SJSA1 (cell line): ENCODE data around the gene GPR176. TPM values are rescaled to one million over a fixed set of nuclear protein-coding genes. Genes with fewer than 3 reads are reported as not detected.

Experiments used
- DNase-seq, 2 experiments: peaks; one replicate each; pipeline ENCODE4 v3.0.0-alpha.2; 2015 to 2020; ENCODE audit warnings: low spot score in 2 of 2, low read depth in 1 of 2
- H3K27ac ChIP-seq: fragments of 250-450 bp; sonication (Bioruptor Pico); 2 replicates; pipeline ENCODE4 v1.5.1; 2020; ENCODE audit warnings: mild to moderate bottlenecking, moderate library complexity
- H3K27me3 ChIP-seq: fragments of 250-450 bp; sonication (Bioruptor Pico); replicated peaks from 2 replicates; pipeline ENCODE4 v1.5.1; 2020; ENCODE audit warnings: mild to moderate bottlenecking, moderate library complexity
- H3K36me3 ChIP-seq: fragments of 250-450 bp; sonication (Bioruptor Pico); 2 replicates; pipeline ENCODE4 v1.5.1; 2020; ENCODE audit warnings: mild to moderate bottlenecking
- H3K4me1 ChIP-seq: fragments of 250-450 bp; sonication (Bioruptor Pico); replicated peaks from 2 replicates; pipeline ENCODE4 v1.6.1; 2021; ENCODE audit warnings: mild to moderate bottlenecking
- H3K4me3 ChIP-seq: fragments of 250-450 bp; sonication (Bioruptor Pico); 2 replicates; pipeline ENCODE4 v1.5.1; 2020; ENCODE audit warnings: mild to moderate bottlenecking
- H3K9me3 ChIP-seq: fragments of 250-450 bp; sonication (Bioruptor Pico); replicated peaks from 2 replicates; pipeline ENCODE4 v1.5.1; 2020; ENCODE audit warnings: mild to moderate bottlenecking
- total RNA-seq: library from RNA; depleted of rRNA; stranded (reverse); fragments of >200 nt; shearing (Covaris generic); gene quantifications from 2 replicates; pipeline ENCODE4 v1.2.3, GENCODE V29; 2014

GPR176 gene
- total RNA-seq, 1 experiment from 2014 or later = 117 TPM

DNA sequence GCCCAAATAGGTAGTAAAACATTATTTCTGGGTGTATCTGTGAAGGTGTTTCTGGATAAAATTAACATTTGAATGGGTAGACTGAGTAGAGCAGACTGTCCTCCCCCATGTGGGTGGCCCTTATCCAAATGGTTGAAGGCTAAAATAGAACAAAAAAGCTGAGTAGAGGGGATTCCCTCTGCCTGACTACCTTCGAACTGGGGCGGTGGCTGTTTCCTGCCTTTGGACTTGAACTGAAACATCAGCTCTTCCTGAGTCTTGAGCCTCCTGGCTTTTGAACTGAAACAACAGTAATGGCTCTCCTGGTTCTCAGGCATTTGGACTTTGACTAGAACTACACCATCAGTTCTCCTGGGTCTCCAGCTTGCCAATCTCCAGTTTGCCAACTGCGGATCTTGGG, 4.4 kb upstream of the GPR176 start:
- Histone ChIP-seq H3K27ac (no peak overlapping the region), H3K27me3 (no peaks in the 10 kb centered on the region), H3K4me3 (no peak overlapping the region), H3K36me3 (peaks cover 12% of the 10 kb centered on the region), H3K9me3 (no peaks in the 10 kb centered on the region), H3K4me1 (peaks cover 20% of the 10 kb centered on the region)
- DNase-seq = no peak

DNA sequence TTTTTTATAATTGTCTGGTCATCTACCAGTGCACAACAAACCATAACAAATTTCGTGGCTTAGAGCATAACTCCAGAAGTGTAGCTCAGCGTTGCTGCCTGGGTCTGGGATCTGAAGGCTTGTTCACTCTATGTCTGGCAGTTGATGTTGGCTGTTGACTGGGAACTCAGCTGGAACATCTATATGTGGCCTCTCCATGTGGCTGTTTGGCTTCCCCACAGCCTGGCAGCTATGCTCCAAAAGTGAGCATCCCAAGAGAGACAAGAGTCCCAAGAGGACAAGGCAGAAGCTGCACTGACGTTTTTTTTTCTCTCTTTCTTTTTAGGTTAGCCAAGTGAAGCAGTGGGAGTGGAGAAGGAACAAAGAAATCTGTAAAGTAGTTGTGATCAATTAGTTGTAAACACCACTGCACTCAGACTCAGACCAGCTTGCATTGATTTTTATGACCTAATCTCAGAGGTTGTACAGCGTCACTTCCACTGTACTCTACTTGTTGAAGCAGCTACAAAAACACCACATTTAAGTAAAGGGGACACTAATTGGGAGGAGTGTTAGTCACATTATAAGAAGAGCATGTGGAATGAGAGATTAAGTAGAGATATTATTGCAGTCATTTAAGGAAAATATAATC, 2.5 kb upstream of the GPR176 start:
- Histone ChIP-seq H3K27me3 (no peaks in the 10 kb centered on the region), H3K4me1 (peaks cover 25% of the 10 kb centered on the region), H3K27ac (no peak overlapping the region), H3K9me3 (no peaks in the 10 kb centered on the region), H3K4me3 (no peak overlapping the region), H3K36me3 (peaks cover 14% of the 10 kb centered on the region)
- no peak for DNase-seq

- Histone ChIP-seq H3K36me3 (peaks cover 22% of the 10 kb centered on the region), H3K4me1 (peaks cover 25% of the 10 kb centered on the region), H3K9me3 (no peaks in the 10 kb centered on the region)
Observed at GRCh38 chr15:39921274-39921638, 1.2 kb upstream of the GPR176 start.

GRCh38 chr15:39920510-39921273, 626 bp upstream of the GPR176 start:
- no peaks in the 10 kb centered on the region for H3K27me3 ChIP-seq
- H3K27ac ChIP-seq = peak overlapping the region; percentile 95
- no peaks in the 10 kb centered on the region for H3K9me3 ChIP-seq
- H3K4me3 ChIP-seq = peak overlapping the region; percentile 76
- H3K36me3 ChIP-seq = peaks cover 22% of the 10 kb centered on the region
- DNase-seq = peak; percentile 78 to 91
- H3K4me1 ChIP-seq = peaks cover 23% of the 10 kb centered on the region

More at GRCh38 chr15:39921274-39921638, 1.2 kb upstream of the GPR176 start:
- no peak for DNase-seq
- no peaks in the 10 kb centered on the region for H3K27me3 ChIP-seq
- H3K4me3 ChIP-seq = peak overlapping the region; percentile 76
- peak overlapping the region; percentile 95 for H3K27ac ChIP-seq

GRCh38 chr15:39919411-39919747, 687 bp downstream of the GPR176 start:
- DNase-seq = no peak
- H3K36me3 ChIP-seq = peaks cover 33% of the 10 kb centered on the region
- peaks cover 18% of the 10 kb centered on the region for H3K4me1 ChIP-seq
- H3K27ac ChIP-seq = peak overlapping the region; percentile 95
- peak overlapping the region; percentile 76 for H3K4me3 ChIP-seq
- no peaks in the 10 kb centered on the region for H3K27me3 ChIP-seq
- H3K9me3 ChIP-seq = 0 out of 2 replicates have a peak, but pooled peaks cover 2% of the 10 kb centered on the region

DNA sequence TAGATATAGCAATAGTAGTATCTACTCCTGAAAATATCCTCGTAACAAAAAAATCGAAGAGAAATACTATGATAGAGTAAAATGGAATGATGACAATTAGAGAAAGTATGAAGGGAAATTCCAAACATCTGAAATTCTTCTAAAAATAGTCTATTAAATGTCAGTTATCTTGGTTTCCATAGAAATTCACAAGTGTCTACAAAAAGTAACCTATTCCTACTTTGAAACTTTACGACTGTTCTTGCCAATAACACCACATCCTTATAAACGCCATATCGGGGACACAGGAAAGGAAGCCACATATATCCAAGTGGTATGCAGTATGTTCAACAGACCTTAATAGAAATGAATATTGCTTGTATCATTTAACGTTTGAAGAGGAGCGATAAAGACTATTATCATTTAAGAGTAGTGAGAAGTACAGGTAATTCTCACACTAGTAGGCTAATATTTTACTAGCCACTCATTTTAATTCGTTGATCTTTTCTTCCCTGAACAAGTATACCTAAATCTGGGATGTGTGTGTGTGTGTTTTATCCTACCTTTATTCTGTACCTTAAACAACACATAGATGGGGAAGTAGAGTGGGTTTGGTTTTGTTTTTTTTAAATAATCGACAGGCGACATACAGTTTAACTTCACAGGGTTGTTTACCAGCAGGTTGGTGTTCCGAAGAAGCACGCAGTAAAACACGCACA, 1.2 kb downstream of the GPR176 start:
- no peaks in the 10 kb centered on the region for H3K27me3 ChIP-seq
- H3K27ac ChIP-seq = peak overlapping the region; percentile 95
- H3K9me3 ChIP-seq = 0 out of 2 replicates have a peak, but pooled peaks cover 2% of the 10 kb centered on the region
- peak in 1 of 2 experiments; percentile 80 for DNase-seq
- H3K4me1 ChIP-seq = peaks cover 18% of the 10 kb centered on the region
- H3K36me3 ChIP-seq = peaks cover 34% of the 10 kb centered on the region
- peak overlapping the region; percentile 76 for H3K4me3 ChIP-seq

- Histone ChIP-seq H3K9me3 (0 out of 2 replicates have a peak, but pooled peaks cover 2% of the 10 kb centered on the region), H3K36me3 (peaks cover 47% of the 10 kb centered on the region), H3K27ac (no peak overlapping the region), H3K4me3 (no peak overlapping the region), H3K4me1 (peaks cover 16% of the 10 kb centered on the region), H3K27me3 (no peaks in the 10 kb centered on the region)
- DNase-seq = no peak
Observed at GRCh38 chr15:39914977-39915376, 5.1 kb downstream of the GPR176 start.

DNA sequence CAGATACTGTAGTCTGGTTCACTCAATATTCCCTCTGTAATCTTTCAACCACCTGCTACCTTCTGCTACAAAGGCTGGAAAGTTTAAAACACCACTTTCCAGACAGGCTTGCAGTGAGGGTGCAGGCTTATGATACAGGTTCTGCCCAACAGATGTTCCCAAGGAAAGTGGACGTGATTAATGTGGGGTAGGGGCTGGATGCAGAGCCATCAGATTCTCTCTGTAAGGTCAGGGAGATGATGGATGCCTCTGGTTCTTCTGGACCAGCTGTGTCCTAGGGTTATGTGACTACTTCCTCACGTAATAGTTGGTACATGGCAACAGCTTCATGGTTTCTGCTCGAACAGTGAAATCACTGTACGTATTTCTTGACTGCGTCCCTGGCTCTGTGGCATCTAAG, 11.1 kb downstream of the GPR176 start:
- H3K4me3 ChIP-seq = no peak overlapping the region
- H3K4me1 ChIP-seq = peaks cover 13% of the 10 kb centered on the region
- no peaks in the 10 kb centered on the region for H3K9me3 ChIP-seq
- H3K36me3 ChIP-seq = peaks cover 47% of the 10 kb centered on the region
- no peak overlapping the region for H3K27ac ChIP-seq
- H3K27me3 ChIP-seq = no peaks in the 10 kb centered on the region
- DNase-seq = no peak

- Histone ChIP-seq H3K4me3 (no peak overlapping the region), H3K36me3 (peaks cover 48% of the 10 kb centered on the region), H3K4me1 (peaks cover 13% of the 10 kb centered on the region), H3K27ac (no peak overlapping the region), H3K9me3 (no peaks in the 10 kb centered on the region), H3K27me3 (no peaks in the 10 kb centered on the region)
- no peak for DNase-seq
Observed at GRCh38 chr15:39908186-39908585, 11.9 kb downstream of the GPR176 start.

GRCh38 chr15:39907216-39907615, 12.8 kb downstream of the GPR176 start:
- DNase-seq = no peak
- Histone ChIP-seq H3K9me3 (no peaks in the 10 kb centered on the region), H3K27me3 (no peaks in the 10 kb centered on the region), H3K27ac (no peak overlapping the region), H3K4me3 (no peak overlapping the region), H3K4me1 (peaks cover 13% of the 10 kb centered on the region), H3K36me3 (peaks cover 51% of the 10 kb centered on the region)

DNA sequence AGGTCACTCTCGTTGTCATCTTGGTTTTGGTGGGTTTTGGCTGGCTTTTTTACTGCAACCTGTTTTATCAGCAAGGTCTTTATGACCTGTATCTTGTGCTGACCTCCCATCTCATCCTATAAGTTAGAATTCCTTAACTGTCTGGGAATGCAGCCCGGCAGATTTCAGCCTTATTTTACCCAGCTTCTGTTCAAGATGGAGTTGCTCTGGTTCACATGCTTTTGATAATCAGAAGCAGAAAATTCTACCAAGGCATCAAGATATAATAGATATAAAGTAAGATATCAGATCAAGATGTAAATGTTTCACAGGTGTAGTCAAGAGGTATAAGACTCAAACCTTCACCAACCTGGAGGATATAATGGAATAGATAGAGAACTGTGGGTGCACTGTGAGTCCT, 16.0 kb downstream of the GPR176 start:
- DNase-seq = no peak
- no peak overlapping the region for H3K4me3 ChIP-seq
- no peaks in the 10 kb centered on the region for H3K27me3 ChIP-seq
- no peaks in the 10 kb centered on the region for H3K9me3 ChIP-seq
- H3K4me1 ChIP-seq = peaks cover 3% of the 10 kb centered on the region
- peaks cover 32% of the 10 kb centered on the region for H3K36me3 ChIP-seq
- H3K27ac ChIP-seq = no peak overlapping the region

GRCh38 chr15:39898317-39898716, 21.7 kb downstream of the GPR176 start:
- no peak overlapping the region for H3K27ac ChIP-seq

DNA sequence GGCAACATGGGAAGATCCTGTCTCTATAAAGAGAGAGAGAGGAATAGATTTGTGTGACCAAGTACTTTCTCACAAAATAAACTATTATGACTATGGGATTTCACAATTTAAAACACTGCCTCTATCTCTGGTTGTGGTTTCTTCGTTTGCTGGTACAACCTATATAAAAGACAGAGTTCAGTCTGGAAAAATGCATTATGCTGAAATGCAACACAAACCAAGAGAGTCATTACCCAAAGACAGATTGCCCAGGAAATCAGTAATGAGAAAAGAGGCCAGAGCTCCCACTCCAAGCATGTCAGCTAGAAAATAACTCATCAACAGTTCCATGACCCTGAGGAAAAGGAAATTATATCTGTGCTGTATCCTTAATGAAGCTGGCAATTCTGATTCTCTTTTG, 23.2 kb downstream of the GPR176 start:
- Histone ChIP-seq H3K4me3 (no peak overlapping the region), H3K36me3 (peaks cover 17% of the 10 kb centered on the region), H3K4me1 (no peaks in the 10 kb centered on the region; the same call in 1 of the 2 replicates), H3K27ac (no peak overlapping the region), H3K27me3 (no peaks in the 10 kb centered on the region), H3K9me3 (no peaks in the 10 kb centered on the region)
- DNase-seq = no peak

More at GRCh38 chr15:39898317-39898716, 21.7 kb downstream of the GPR176 start:
- Histone ChIP-seq H3K4me3 (no peak overlapping the region), H3K4me1 (no peaks in the 10 kb centered on the region; the same call in 1 of the 2 replicates), H3K27me3 (no peaks in the 10 kb centered on the region), H3K36me3 (peaks cover 21% of the 10 kb centered on the region; the same call in 1 of the 2 replicates), H3K9me3 (no peaks in the 10 kb centered on the region)
- DNase-seq = no peak

DNA sequence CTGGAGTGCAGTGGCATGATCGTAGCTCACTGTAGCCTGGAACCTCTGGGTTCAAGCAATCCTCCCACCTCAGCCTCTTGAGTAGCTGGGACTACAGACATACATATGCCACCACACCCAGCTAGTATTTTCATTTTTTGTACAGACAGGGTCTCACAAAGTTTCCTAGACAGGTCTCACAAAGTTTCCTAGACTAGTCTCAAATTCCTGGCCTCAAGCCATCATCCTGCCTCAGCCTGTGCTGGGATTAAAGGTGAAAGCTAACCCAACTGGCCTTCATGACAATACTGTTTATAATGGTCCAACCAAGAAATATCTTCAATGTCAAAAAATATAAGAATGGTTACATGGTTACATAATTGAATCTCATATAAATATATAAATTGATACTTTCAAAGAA, 24.0 kb downstream of the GPR176 start:
- no peak for DNase-seq
- Histone ChIP-seq H3K9me3 (no peaks in the 10 kb centered on the region), H3K27ac (no peak overlapping the region), H3K27me3 (no peaks in the 10 kb centered on the region), H3K4me3 (no peak overlapping the region), H3K4me1 (no peaks in the 10 kb centered on the region; the same call in 1 of the 2 replicates), H3K36me3 (peaks cover 18% of the 10 kb centered on the region)
